GM23338 (cell line): ENCODE data around the gene FBXO24. TPM values are rescaled to one million over a fixed set of nuclear protein-coding genes. Genes with fewer than 3 reads are reported as not detected.
A peak's percentile ranks its signal among the peaks of the same experiment; 100 is the strongest.

Experiments
- ATAC-seq: fragments of 200-7000 bp; cut with Tn5 transposase; 3 replicates; pipeline ENCODE4 v1.9.1; 2020
- DNase-seq: peaks from one replicate; pipeline ENCODE4 v3.0.0-alpha.2; 2015; ENCODE audit warnings: low spot score
- H2AFZ ChIP-seq: fragments of 200-600 bp; sonication (generic); 2 replicates; pipeline ENCODE4 v1.8.0; 2016; ENCODE audit warnings: antibody characterized with exemption, mild to moderate bottlenecking, moderate library complexity
- H3F3A ChIP-seq: fragments of 200-600 bp; sonication (generic); replicated peaks from 2 replicates; pipeline ENCODE4 v1.8.0; 2017; ENCODE audit warnings: antibody characterized with exemption, mixed run types, low read depth
- H3K27ac ChIP-seq: fragments of 200-600 bp; sonication (generic); 2 replicates; pipeline ENCODE4 v1.6.1; 2016; ENCODE audit warnings: low read depth
- H3K27me3 ChIP-seq: fragments of 200-600 bp; sonication (generic); 2 replicates; pipeline ENCODE4 v1.8.0; 2016; ENCODE audit warnings: mild to moderate bottlenecking, mixed run types, moderate library complexity; ENCODE audit not compliant: insufficient read depth
- H3K36me3 ChIP-seq: fragments of 200-600 bp; sonication (generic); 2 replicates; pipeline ENCODE4 v1.8.0; 2016; ENCODE audit warnings: mild to moderate bottlenecking; ENCODE audit not compliant: insufficient read depth
- H3K4me1 ChIP-seq: fragments of 200-600 bp; sonication (generic); 2 replicates; pipeline ENCODE4 v1.8.0; 2016; ENCODE audit warnings: mild to moderate bottlenecking, moderate library complexity; ENCODE audit not compliant: insufficient read depth
- H3K4me2 ChIP-seq: fragments of 200-600 bp; sonication (generic); 2 replicates; pipeline ENCODE4 v1.7.1; 2017; ENCODE audit warnings: mixed run types
- H3K4me3 ChIP-seq: fragments of 200-600 bp; sonication (generic); 2 replicates; pipeline ENCODE4 v1.6.1; 2016; ENCODE audit warnings: mixed run types
- H3K79me2 ChIP-seq: fragments of 200-600 bp; sonication (generic); replicated peaks from 2 replicates; pipeline ENCODE4 v1.8.0; 2017; ENCODE audit warnings: mild to moderate bottlenecking; ENCODE audit not compliant: insufficient read depth
- H3K9me2 ChIP-seq: fragments of 200-600 bp; sonication (generic); 2 replicates; pipeline ENCODE4 v1.8.0; 2017; ENCODE audit not compliant: insufficient read depth
- H4K20me1 ChIP-seq: fragments of 200-600 bp; sonication (generic); replicated peaks from 2 replicates; pipeline ENCODE4 v1.8.0; 2017; ENCODE audit warnings: mild to moderate bottlenecking; ENCODE audit not compliant: insufficient read depth
- H3K27ac Mint-ChIP-seq: 2 replicates; pipeline ENCODE4 v1.8.0; 2020; ENCODE audit warnings: inconsistent platforms, mild to moderate bottlenecking, moderate library complexity, mixed read lengths
- H3K27me3 Mint-ChIP-seq: 3 replicates; pipeline ENCODE4 v1.8.0; 2022; ENCODE audit warnings: low read depth, mild to moderate bottlenecking, moderate library complexity, mixed read lengths, inconsistent platforms; ENCODE audit not compliant: insufficient read depth, poor library complexity
- H3K36me3 Mint-ChIP-seq: 3 replicates; pipeline ENCODE4 v1.8.0; 2021; ENCODE audit warnings: low read depth, mild to moderate bottlenecking, inconsistent platforms, moderate library complexity, mixed read lengths
- H3K4me1 Mint-ChIP-seq: 3 replicates; pipeline ENCODE4 v1.8.0; 2020; ENCODE audit warnings: mild to moderate bottlenecking, inconsistent platforms, mixed read lengths
- H3K4me3 Mint-ChIP-seq: 3 replicates; pipeline ENCODE4 v1.8.0; 2021; ENCODE audit warnings: moderate library complexity, mild to moderate bottlenecking, inconsistent platforms, mixed read lengths
- H3K9me3 Mint-ChIP-seq: 3 replicates; pipeline ENCODE4 v1.8.0; 2020; ENCODE audit warnings: moderate library complexity, mild to moderate bottlenecking, inconsistent platforms, mixed read lengths
- CREB1 ChIP-seq: fragments of 250-450 bp; sonication (Bioruptor Pico); IDR thresholded peaks from 2 replicates; pipeline ENCODE4 v1.5.0; 2020; ENCODE audit warnings: low read depth, mild to moderate bottlenecking, moderate library complexity
- CTCF ChIP-seq, 2 experiments: fragments of 200-600 bp in 1 of 2; sonication (generic) in 1 of 2; conservative IDR thresholded peaks; 2 replicates each; pipeline versions ENCODE4 v1.5.1 to v1.6.1; 2016 to 2017; ENCODE audit warnings: antibody characterized with exemption in 2 of 2, low read depth in 2 of 2, mild to moderate bottlenecking in 2 of 2, moderate library complexity in 1 of 2
- EZH2phosphoT487 ChIP-seq: fragments of 200-600 bp; sonication (generic); IDR thresholded peaks from one replicate; pipeline ENCODE4 v1.8.1; 2018; ENCODE audit warnings: antibody characterized with exemption; ENCODE audit not compliant: unreplicated experiment
- JUNB ChIP-seq: IDR thresholded peaks from one replicate; pipeline ENCODE4 v1.6.1; 2016; ENCODE audit warnings: antibody characterized with exemption; ENCODE audit not compliant: unreplicated experiment
- POLR2AphosphoS5 ChIP-seq: IDR thresholded peaks from 2 replicates; pipeline ENCODE4 v1.6.1; 2016; ENCODE audit warnings: antibody characterized with exemption, low read depth
- REST ChIP-seq: IDR thresholded peaks from one replicate; pipeline ENCODE4 v1.6.1; 2018; ENCODE audit warnings: antibody characterized with exemption; ENCODE audit not compliant: unreplicated experiment
- STAT1 ChIP-seq: IDR thresholded peaks from one replicate; pipeline ENCODE4 v1.6.1; 2016; ENCODE audit warnings: antibody characterized with exemption; ENCODE audit not compliant: unreplicated experiment
- ZNF114 ChIP-seq: fragments of 250-450 bp; sonication (Bioruptor Pico); IDR thresholded peaks from 2 replicates; pipeline ENCODE4 v1.5.0; 2020; ENCODE audit warnings: mild to moderate bottlenecking, moderate library complexity
- ZNF331 ChIP-seq: fragments of 250-450 bp; sonication (Bioruptor Pico); IDR thresholded peaks from 2 replicates; pipeline ENCODE4 v1.5.0; 2020; ENCODE audit warnings: low read depth, mild to moderate bottlenecking, moderate library complexity
- polyA plus RNA-seq: library from polyadenylated mRNA; unstranded; fragments of >200 nt; fragmentation: Nextera tagmentation; extraction: Ambion mirVana; gene quantifications from 2 replicates; pipeline ENCODE4 v1.2.1, GENCODE V29; 2016
- total RNA-seq: library from RNA; depleted of rRNA; stranded (reverse); fragments of >200 nt; shearing (Covaris generic); gene quantifications from 2 replicates; pipeline ENCODE4 v1.2.3, GENCODE V29; 2014

The FBXO24 gene
- total and polyA plus RNA-seq, 2 experiments from 2014 or later = 2.1 to 2.4 TPM

GRCh38 chr7:100629117-100629716 lies 43.1 kb downstream of the FBXO24 start:
- Histone ChIP-seq H3K9me2 (no peaks in the 10 kb centered on the region), H3K4me3 (no peak overlapping the region), H3F3A (peaks cover 2% of the 10 kb centered on the region; the same call in 1 of the 2 replicates), H3K36me3 (no peaks in the 10 kb centered on the region), H3K4me2 (no peak overlapping the region), H2AFZ (no peak overlapping the region), H3K27ac (no peak overlapping the region), H3K27me3 (peaks cover 21% of the 10 kb centered on the region), H3K4me1 (peaks cover 12% of the 10 kb centered on the region), H3K79me2 (no peaks in the 10 kb centered on the region), H4K20me1 (no peaks in the 10 kb centered on the region)
- ATAC-seq = peak; percentile 55
- Mint-ChIP-seq H3K9me3 (no peaks in the 10 kb centered on the region; the same call in 2 of the 3 replicates), H3K4me3 (peak overlapping the region; percentile 21; the same call in 1 of the 3 replicates), H3K36me3 (no peaks in the 10 kb centered on the region; the same call in 2 of the 3 replicates), H3K27me3 (peaks cover 35% of the 10 kb centered on the region), H3K27ac (no peak overlapping the region), H3K4me1 (peaks cover 8% of the 10 kb centered on the region; the same call in 2 of the 3 replicates)
- DNase-seq = peak; percentile 90
- TF ChIP-seq ZNF331 (CRISPR knock-in tag) = no peak
- no peak for TF ChIP-seq EZH2phosphoT487
- TF ChIP-seq POLR2AphosphoS5 = no peak
- TF ChIP-seq JUNB = no peak
- no peak for TF ChIP-seq ZNF114 (CRISPR knock-in tag)
- peak; percentile 66 to 91 for TF ChIP-seq CTCF (conservative IDR thresholded peaks at IDR 0.05; ENCODE audit: low read depth in 2 of 2)
- TF ChIP-seq REST = no peak

GRCh38 chr7:100630066-100630465 lies 43.9 kb downstream of the FBXO24 start:
- H3K4me1 Mint-ChIP-seq = peaks cover 8% of the 10 kb centered on the region; the same call in 2 of the 3 replicates
- Histone ChIP-seq H3K4me3 (no peak overlapping the region), H3K4me2 (no peak overlapping the region), H3K27me3 (peaks cover 21% of the 10 kb centered on the region), H3K79me2 (no peaks in the 10 kb centered on the region), H3K36me3 (no peaks in the 10 kb centered on the region), H3K4me1 (peaks cover 11% of the 10 kb centered on the region), H3K27ac (no peak overlapping the region), H3F3A (peaks cover 9% of the 10 kb centered on the region; the same call in 1 of the 2 replicates), H3K9me2 (no peaks in the 10 kb centered on the region), H4K20me1 (no peaks in the 10 kb centered on the region), H2AFZ (no peak overlapping the region)
- no peaks in the 10 kb centered on the region; the same call in 2 of the 3 replicates for H3K36me3 Mint-ChIP-seq
- H3K4me3 Mint-ChIP-seq = no peak overlapping the region; the same call in 2 of the 3 replicates
- ATAC-seq (no peak), DNase-seq (no peak)
- no peak overlapping the region for H3K27ac Mint-ChIP-seq
- peaks cover 38% of the 10 kb centered on the region for H3K27me3 Mint-ChIP-seq
- H3K9me3 Mint-ChIP-seq = no peaks in the 10 kb centered on the region; the same call in 2 of the 3 replicates
- TF ChIP-seq STAT1 = no peak
- TF ChIP-seq CREB1 (CRISPR knock-in tag) = no peak
- TF ChIP-seq REST = no peak
- no peak for TF ChIP-seq JUNB
- TF ChIP-seq POLR2AphosphoS5 = no peak
- TF ChIP-seq CTCF (conservative IDR thresholded peaks at IDR 0.05; ENCODE audit: low read depth in 2 of 2) = no peak
